Heart left ventricle (tissue), 13 donors: ENCODE measurements around the gene SMARCAL1.

Source experiments
- POLR2A ChIP-seq, 2 donors: fragments of 450-650 bp; IDR thresholded peaks; one replicate each; pipeline ENCODE4 v1.6.1; 2017; ENCODE audit warnings: antibody characterized with exemption in 2 of 2, mild to moderate bottlenecking in 2 of 2, moderate library complexity in 2 of 2
- TF ChIP-seq, protein P1 (sequence below), 12 donors: fragments of 200-600 bp; sonication (generic) in 4 of 12; IDR thresholded peaks; one replicate each; pipeline versions ENCODE4 v1.5.0 to v1.8.0; 2018 to 2022; ENCODE audit warnings: antibody characterized with exemption in 12 of 12, mild to moderate bottlenecking in 5 of 12
- donor health status: ischemic (EF 13 %, LVEDD 7.1; RV severe dilation, severe dysfunction).
- donor health status: DM: no; HTN: yes; CAD: no.
- donor health status: DM: no; HTN: no; CAD: no.
- donor health status: ischemic (EF 25% LVEDD 6.9; RV normal size, moderate dysfunction).
- donor health status: ischemic (EF 25% LVEDD 5.7; RV mildly dilated, moderate dysfunction).
- donor health status: ischemic (EF 35%, LVEDD 5.7; RV mildly dilated, moderate dysfunction).
- donor health status: nonischemic (EF 11% LVEDD 7.7; RV severe dilation, severe dysfunction).
- donor health status: DM: yes; HTN: yes; CAD: no.
- donor health status: PGD.
- donor health status: ischemic (EF 29% LVEDD 5.4; RV normal size, mild dysfunction).
- donor health status: nonischemic (EF 23%, LVEDD 6.1; RV moderate dilation, normal function).

DNA sequence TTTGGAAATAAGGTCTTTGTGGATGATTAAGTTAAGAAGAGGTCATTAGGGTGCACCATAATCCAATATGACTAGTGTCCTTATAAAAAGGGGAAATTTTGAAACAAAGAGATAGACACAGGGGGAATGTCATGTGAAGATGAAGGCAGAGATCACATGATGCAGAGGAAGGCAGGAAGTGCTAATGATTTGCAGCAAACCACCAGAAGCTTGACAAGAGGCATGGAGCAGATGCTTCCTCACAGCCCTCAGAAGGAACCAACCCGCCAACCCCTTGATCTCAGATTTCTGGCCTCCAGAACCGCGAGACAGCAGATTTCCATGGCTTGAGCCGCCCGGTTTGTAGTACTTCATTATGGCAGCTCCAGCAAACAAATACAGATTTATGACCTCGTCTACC, 17.4 kb upstream of the SMARCAL1 start:
- TF ChIP-seq, protein P1, sequence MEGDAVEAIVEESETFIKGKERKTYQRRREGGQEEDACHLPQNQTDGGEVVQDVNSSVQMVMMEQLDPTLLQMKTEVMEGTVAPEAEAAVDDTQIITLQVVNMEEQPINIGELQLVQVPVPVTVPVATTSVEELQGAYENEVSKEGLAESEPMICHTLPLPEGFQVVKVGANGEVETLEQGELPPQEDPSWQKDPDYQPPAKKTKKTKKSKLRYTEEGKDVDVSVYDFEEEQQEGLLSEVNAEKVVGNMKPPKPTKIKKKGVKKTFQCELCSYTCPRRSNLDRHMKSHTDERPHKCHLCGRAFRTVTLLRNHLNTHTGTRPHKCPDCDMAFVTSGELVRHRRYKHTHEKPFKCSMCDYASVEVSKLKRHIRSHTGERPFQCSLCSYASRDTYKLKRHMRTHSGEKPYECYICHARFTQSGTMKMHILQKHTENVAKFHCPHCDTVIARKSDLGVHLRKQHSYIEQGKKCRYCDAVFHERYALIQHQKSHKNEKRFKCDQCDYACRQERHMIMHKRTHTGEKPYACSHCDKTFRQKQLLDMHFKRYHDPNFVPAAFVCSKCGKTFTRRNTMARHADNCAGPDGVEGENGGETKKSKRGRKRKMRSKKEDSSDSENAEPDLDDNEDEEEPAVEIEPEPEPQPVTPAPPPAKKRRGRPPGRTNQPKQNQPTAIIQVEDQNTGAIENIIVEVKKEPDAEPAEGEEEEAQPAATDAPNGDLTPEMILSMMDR (IDR thresholded peaks at IDR 0.05) = no peak
- TF ChIP-seq POLR2A (IDR thresholded peaks at IDR 0.05) = no peak
